Chondrocyte (in vitro differentiated cells): ENCODE measurements around the gene SERHL2. TPM values are rescaled to one million over a fixed set of nuclear protein-coding genes. Genes with fewer than 3 reads are reported as not detected.

ENCODE experiments used
- DNase-seq: peaks from one replicate; pipeline ENCODE4 v3.0.0; 2021; ENCODE audit warnings: mixed read lengths, low spot score
- H3K27ac Mint-ChIP-seq: one replicate; pipeline ENCODE4 v1.8.0; 2021; ENCODE audit warnings: mild to moderate bottlenecking, moderate library complexity, mixed read lengths; ENCODE audit not compliant: unreplicated experiment
- H3K27me3 Mint-ChIP-seq: 2 replicates; pipeline ENCODE4 v1.8.0; 2021; ENCODE audit warnings: low read depth, mixed read lengths
- H3K36me3 Mint-ChIP-seq: 2 replicates; pipeline ENCODE4 v1.8.0; 2021; ENCODE audit warnings: low read depth, mixed read lengths
- H3K4me1 Mint-ChIP-seq: 2 replicates; pipeline ENCODE4 v1.8.0; 2021; ENCODE audit warnings: low read depth, mild to moderate bottlenecking, mixed read lengths
- H3K4me3 Mint-ChIP-seq: one replicate; pipeline ENCODE4 v1.8.0; 2021; ENCODE audit warnings: mild to moderate bottlenecking, moderate library complexity, mixed read lengths; ENCODE audit not compliant: unreplicated experiment
- H3K9me3 Mint-ChIP-seq: 2 replicates; pipeline ENCODE4 v1.8.0; 2021; ENCODE audit warnings: low read depth, mixed read lengths
- CTCF ChIP-seq: fragments of 200-600 bp; sonication (generic); IDR thresholded peaks from 2 replicates; pipeline ENCODE4 v1.5.0; 2021; ENCODE audit warnings: antibody characterized with exemption, mild to moderate bottlenecking, moderate library complexity
- total RNA-seq: library from RNA; stranded (reverse); gene quantifications from 3 replicates; pipeline ENCODE4 v1.2.1, GENCODE V29; 2021

The SERHL2 gene
- total RNA-seq, 1 donor from 2014 or later: 3.5 TPM

- no peaks in the 10 kb centered on the region for H3K4me1 Mint-ChIP-seq
- no peaks in the 10 kb centered on the region for H3K9me3 Mint-ChIP-seq
- no peak overlapping the region for H3K4me3 Mint-ChIP-seq
- H3K27ac Mint-ChIP-seq: no peak overlapping the region
- peaks cover 27% of the 10 kb centered on the region for H3K36me3 Mint-ChIP-seq
- no peaks in the 10 kb centered on the region for H3K27me3 Mint-ChIP-seq
- no peak for DNase-seq
- TF ChIP-seq CTCF: no peak
Measured at GRCh38 chr22:42587588-42588175, 33.9 kb downstream of the SERHL2 start.

- TF ChIP-seq CTCF: no peak
- Mint-ChIP-seq H3K4me3 (no peak overlapping the region), H3K27me3 (no peaks in the 10 kb centered on the region), H3K9me3 (no peaks in the 10 kb centered on the region), H3K27ac (no peak overlapping the region), H3K4me1 (no peaks in the 10 kb centered on the region), H3K36me3 (peaks cover 31% of the 10 kb centered on the region)
- DNase-seq: no peak
Measured at GRCh38 chr22:42591987-42592386, 38.2 kb downstream of the SERHL2 start.

GRCh38 chr22:42595434-42595833 lies 41.7 kb downstream of the SERHL2 start:
- Mint-ChIP-seq H3K27ac (no peak overlapping the region), H3K9me3 (no peaks in the 10 kb centered on the region), H3K27me3 (no peaks in the 10 kb centered on the region), H3K4me1 (no peaks in the 10 kb centered on the region), H3K36me3 (peaks cover 35% of the 10 kb centered on the region), H3K4me3 (no peak overlapping the region)
- TF ChIP-seq CTCF: no peak
- no peak for DNase-seq

GRCh38 chr22:42596336-42596735 lies 42.6 kb downstream of the SERHL2 start:
- TF ChIP-seq CTCF: no peak
- no peak for DNase-seq
- H3K36me3 Mint-ChIP-seq: peaks cover 38% of the 10 kb centered on the region
- H3K27me3 Mint-ChIP-seq: no peaks in the 10 kb centered on the region
- H3K4me3 Mint-ChIP-seq: no peak overlapping the region
- H3K27ac Mint-ChIP-seq: no peak overlapping the region
- H3K4me1 Mint-ChIP-seq: no peaks in the 10 kb centered on the region
- H3K9me3 Mint-ChIP-seq: no peaks in the 10 kb centered on the region

- no peak overlapping the region for H3K27ac Mint-ChIP-seq
- no peaks in the 10 kb centered on the region for H3K4me1 Mint-ChIP-seq
- H3K9me3 Mint-ChIP-seq: no peaks in the 10 kb centered on the region
- no peak for TF ChIP-seq CTCF
- H3K36me3 Mint-ChIP-seq: peaks cover 41% of the 10 kb centered on the region
- H3K27me3 Mint-ChIP-seq: no peaks in the 10 kb centered on the region
- no peak for DNase-seq
- H3K4me3 Mint-ChIP-seq: no peak overlapping the region
Measured at GRCh38 chr22:42596863-42597530, 43.2 kb downstream of the SERHL2 start.
